Activated T-helper 1 cell treated with anti-CD3 and anti-CD28 coated beads, Interleukin-12 subunit alpha, Interleukin-12 subunit beta, Interleukin-2, Interleukin-4 antibody, amounts not matched to agents 30 ng/mL and 10 ng/mL and 1 ng/mL, durations not matched to agents 14 hours and 24 hours and 36 hours (primary cell): Measurements from ENCODE around the gene TMEM213. TPM values are rescaled to one million over a fixed set of nuclear protein-coding genes. Genes with fewer than 3 reads are reported as not detected.

Source experiments
- DNase-seq: peaks from one replicate; pipeline ENCODE4 v3.0.0; 2021; ENCODE audit warnings: low spot score
- H3K27ac Mint-ChIP-seq: one replicate; pipeline ENCODE4 v1.8.0; 2021; ENCODE audit warnings: mild to moderate bottlenecking, mixed read lengths
- H3K27me3 Mint-ChIP-seq: one replicate; pipeline ENCODE4 v1.8.0; 2022; ENCODE audit warnings: mild to moderate bottlenecking, moderate library complexity, mixed read lengths; ENCODE audit not compliant: insufficient read depth
- H3K36me3 Mint-ChIP-seq: one replicate; pipeline ENCODE4 v1.8.0; 2021; ENCODE audit warnings: low read depth, mixed read lengths
- H3K4me1 Mint-ChIP-seq: one replicate; pipeline ENCODE4 v1.8.0; 2021; ENCODE audit warnings: low read depth, mixed read lengths
- H3K4me3 Mint-ChIP-seq: one replicate; pipeline ENCODE4 v1.8.0; 2021; ENCODE audit warnings: mild to moderate bottlenecking, moderate library complexity, mixed read lengths
- H3K9me3 Mint-ChIP-seq: one replicate; pipeline ENCODE4 v1.8.0; 2021; ENCODE audit warnings: mixed read lengths
- intact Hi-C: fragments of 100-400 bp; cut with micrococcal nuclease; formaldehyde crosslinking; loops from one replicate; pipeline ENCODE4 v1.15.1; 2024
- total RNA-seq: library from RNA; stranded (reverse); gene quantifications from 2 replicates; pipeline ENCODE4 v1.2.3, GENCODE V29; 2022

The TMEM213 gene
- total RNA-seq, 1 donor from 2014 or later = 0.08 TPM

- no peak for DNase-seq
- H3K9me3 Mint-ChIP-seq = no peaks in the 10 kb centered on the region
- intact Hi-C loops = no loop called here
- peaks cover 4% of the 10 kb centered on the region for H3K27me3 Mint-ChIP-seq
- H3K4me3 Mint-ChIP-seq = no peak overlapping the region
- H3K4me1 Mint-ChIP-seq = peaks cover 24% of the 10 kb centered on the region
- no peaks in the 10 kb centered on the region for H3K36me3 Mint-ChIP-seq
- no peak overlapping the region for H3K27ac Mint-ChIP-seq
These were observed 75.6 kb downstream of the TMEM213 start for GRCh38 chr7:138873220-138873892.

- H3K36me3 Mint-ChIP-seq = no peaks in the 10 kb centered on the region
- H3K4me1 Mint-ChIP-seq = peaks cover 24% of the 10 kb centered on the region
- H3K27me3 Mint-ChIP-seq = no peaks in the 10 kb centered on the region
- peak; percentile 74 for DNase-seq
- H3K27ac Mint-ChIP-seq = peak overlapping the region; percentile 74
- no peak overlapping the region for H3K4me3 Mint-ChIP-seq
- H3K9me3 Mint-ChIP-seq = no peaks in the 10 kb centered on the region
- intact Hi-C loops = loop anchor here (1.0 to 5.0 kb wide), 6 partner anchors 11 to 873 kb away; partner anchors contain the start of genes CREB3L2 and TRIM24
These were observed 78.0 kb downstream of the TMEM213 start for GRCh38 chr7:138875794-138876193.

DNA sequence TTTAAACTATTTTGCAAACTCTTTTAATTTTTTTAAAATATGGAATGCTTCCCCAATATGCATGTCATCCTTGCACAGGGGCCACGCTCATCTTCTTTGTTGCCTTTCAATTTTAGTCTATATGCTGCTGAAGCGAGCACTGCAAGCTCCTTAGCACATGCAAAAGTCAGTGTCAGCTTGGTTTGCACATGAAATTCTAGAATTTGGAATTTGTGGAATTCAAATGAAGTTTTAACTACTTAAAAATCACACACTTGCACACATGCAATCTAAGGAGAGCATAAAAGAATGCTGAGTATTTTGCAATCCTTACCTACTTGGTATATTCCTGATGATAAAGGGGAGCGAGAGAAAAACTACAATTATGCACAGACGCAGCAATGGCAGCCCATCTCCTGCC is 78.5 kb downstream of the TMEM213 start:
- Mint-ChIP-seq H3K27ac (no peak overlapping the region), H3K4me3 (peak overlapping the region; percentile 30), H3K27me3 (no peaks in the 10 kb centered on the region), H3K36me3 (no peaks in the 10 kb centered on the region), H3K9me3 (no peaks in the 10 kb centered on the region), H3K4me1 (peaks cover 25% of the 10 kb centered on the region)
- intact Hi-C loops = loop anchor here (1.0 to 5.0 kb wide), 5 partner anchors 10 to 874 kb away; partner anchors contain the start of genes CREB3L2 and TRIM24
- DNase-seq = no peak

- peaks cover 4% of the 10 kb centered on the region for H3K36me3 Mint-ChIP-seq
- H3K4me1 Mint-ChIP-seq = peaks cover 39% of the 10 kb centered on the region
- no peak overlapping the region for H3K4me3 Mint-ChIP-seq
- no peaks in the 10 kb centered on the region for H3K9me3 Mint-ChIP-seq
- H3K27me3 Mint-ChIP-seq = no peaks in the 10 kb centered on the region
- no peak overlapping the region for H3K27ac Mint-ChIP-seq
- intact Hi-C loops = loop anchor here (5.0 kb wide), 1 partner anchor 876 kb away; the partner anchor contains the start of gene CREB3L2
- no peak for DNase-seq
These were observed 80.3 kb downstream of the TMEM213 start for GRCh38 chr7:138878051-138878450.

DNA sequence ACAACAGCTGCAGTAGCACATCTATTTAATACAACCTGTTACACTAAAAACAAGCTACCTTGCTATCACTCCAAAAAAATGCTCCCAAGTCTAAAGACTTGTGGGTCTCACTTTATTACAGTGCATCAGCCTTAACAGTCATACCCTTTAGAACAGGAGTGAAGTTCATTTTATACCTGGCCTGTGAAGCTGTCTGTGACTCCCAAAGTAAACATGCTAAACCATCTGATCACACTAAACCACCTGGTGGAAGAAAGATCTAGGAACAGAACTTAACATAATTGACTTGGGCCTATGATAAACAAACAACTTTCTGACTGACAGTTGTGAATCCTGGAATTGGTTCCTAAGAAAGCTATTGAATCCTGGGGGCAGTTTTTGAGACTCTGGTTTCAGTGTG is 81.1 kb downstream of the TMEM213 start:
- Mint-ChIP-seq H3K27ac (no peak overlapping the region), H3K36me3 (peaks cover 4% of the 10 kb centered on the region), H3K4me1 (peaks cover 39% of the 10 kb centered on the region), H3K27me3 (no peaks in the 10 kb centered on the region), H3K9me3 (no peaks in the 10 kb centered on the region), H3K4me3 (no peak overlapping the region)
- no peak for DNase-seq
- intact Hi-C loops = loop anchor here (5.0 kb wide), 1 partner anchor 877 kb away; the partner anchor contains the start of gene CREB3L2

DNA sequence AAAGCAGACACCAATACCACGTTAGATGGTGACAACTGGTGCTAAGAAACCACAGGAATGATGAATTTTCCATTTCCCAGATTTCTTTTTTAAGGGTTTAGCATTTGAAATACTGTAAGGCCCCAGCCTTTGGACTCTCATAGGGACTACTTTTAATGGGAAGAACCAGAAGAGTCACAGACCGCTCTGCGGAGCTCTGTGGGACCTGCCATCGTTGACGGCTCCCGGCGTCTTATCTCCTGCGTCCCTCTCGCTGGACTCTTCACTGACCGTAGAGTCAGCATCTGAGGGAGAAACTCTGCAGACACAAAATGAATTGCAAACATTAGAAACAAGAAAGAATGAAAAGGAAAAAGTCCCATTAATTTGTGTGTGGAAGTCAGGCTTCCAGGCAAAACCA is 81.6 kb downstream of the TMEM213 start:
- H3K36me3 Mint-ChIP-seq = peaks cover 4% of the 10 kb centered on the region
- no peak for DNase-seq
- peaks cover 36% of the 10 kb centered on the region for H3K4me1 Mint-ChIP-seq
- no peak overlapping the region for H3K27ac Mint-ChIP-seq
- H3K27me3 Mint-ChIP-seq = no peaks in the 10 kb centered on the region
- H3K4me3 Mint-ChIP-seq = no peak overlapping the region
- intact Hi-C loops = loop anchor here (5.0 kb wide), 1 partner anchor 877 kb away; the partner anchor contains the start of gene CREB3L2
- H3K9me3 Mint-ChIP-seq = no peaks in the 10 kb centered on the region

GRCh38 chr7:138880881-138881578 is 83.2 kb downstream of the TMEM213 start:
- no peaks in the 10 kb centered on the region for H3K27me3 Mint-ChIP-seq
- peaks cover 26% of the 10 kb centered on the region for H3K4me1 Mint-ChIP-seq
- H3K36me3 Mint-ChIP-seq = peaks cover 4% of the 10 kb centered on the region
- H3K9me3 Mint-ChIP-seq = no peaks in the 10 kb centered on the region
- DNase-seq = no peak
- no peak overlapping the region for H3K27ac Mint-ChIP-seq
- no peak overlapping the region for H3K4me3 Mint-ChIP-seq
- intact Hi-C loops = no loop called here

- no peaks in the 10 kb centered on the region for H3K9me3 Mint-ChIP-seq
- H3K36me3 Mint-ChIP-seq = peaks cover 4% of the 10 kb centered on the region
- intact Hi-C loops = no loop called here
- H3K4me3 Mint-ChIP-seq = no peak overlapping the region
- H3K27ac Mint-ChIP-seq = peak overlapping the region; percentile 0
- no peaks in the 10 kb centered on the region for H3K27me3 Mint-ChIP-seq
- H3K4me1 Mint-ChIP-seq = peaks cover 25% of the 10 kb centered on the region
- no peak for DNase-seq
These were observed 83.9 kb downstream of the TMEM213 start for GRCh38 chr7:138881579-138882188.

- Mint-ChIP-seq H3K27me3 (no peaks in the 10 kb centered on the region), H3K4me3 (no peak overlapping the region), H3K9me3 (no peaks in the 10 kb centered on the region), H3K27ac (peak overlapping the region; percentile 49), H3K4me1 (peaks cover 21% of the 10 kb centered on the region), H3K36me3 (peaks cover 4% of the 10 kb centered on the region)
- no peak for DNase-seq
- intact Hi-C loops = no loop called here
These were observed 84.5 kb downstream of the TMEM213 start for GRCh38 chr7:138882249-138882648.

GRCh38 chr7:138885383-138886147 is 87.8 kb downstream of the TMEM213 start:
- intact Hi-C loops = loop anchor here (1.0 to 2.0 kb wide), 6 partner anchors 9 to 345 kb away; partner anchors contain the start of gene UBN2
- peaks cover 4% of the 10 kb centered on the region for H3K36me3 Mint-ChIP-seq
- H3K27ac Mint-ChIP-seq = no peak overlapping the region
- peaks cover 30% of the 10 kb centered on the region for H3K4me1 Mint-ChIP-seq
- no peaks in the 10 kb centered on the region for H3K9me3 Mint-ChIP-seq
- H3K4me3 Mint-ChIP-seq = no peak overlapping the region
- H3K27me3 Mint-ChIP-seq = peaks cover 7% of the 10 kb centered on the region
- no peak for DNase-seq

DNA sequence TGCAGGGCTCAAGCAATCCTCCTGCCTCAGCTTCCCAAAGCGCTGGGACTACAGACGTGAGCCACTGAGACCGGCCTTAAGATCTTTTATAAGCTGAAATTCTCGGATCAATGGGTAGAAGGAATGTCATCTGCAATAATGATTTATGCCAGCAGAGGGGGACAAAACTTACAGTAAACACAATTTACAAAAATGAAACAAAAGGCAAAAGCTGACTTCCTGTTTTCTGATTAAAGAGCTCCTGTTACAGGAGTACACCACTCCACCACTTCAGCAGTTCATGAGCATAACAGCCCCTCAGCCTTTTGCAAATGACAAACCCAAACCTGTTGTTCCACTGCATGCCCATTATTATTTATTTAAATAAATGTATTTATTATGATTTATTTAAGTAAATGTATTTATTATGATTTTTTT is 88.7 kb downstream of the TMEM213 start:
- Mint-ChIP-seq H3K27ac (no peak overlapping the region), H3K9me3 (no peaks in the 10 kb centered on the region), H3K4me3 (no peak overlapping the region), H3K27me3 (peaks cover 7% of the 10 kb centered on the region), H3K36me3 (peaks cover 4% of the 10 kb centered on the region), H3K4me1 (peaks cover 28% of the 10 kb centered on the region)
- intact Hi-C loops = loop anchor here (1.0 to 2.0 kb wide), 6 partner anchors 10 to 344 kb away; partner anchors contain the start of gene UBN2
- DNase-seq = peak; percentile 47

GRCh38 chr7:138887085-138887710 is 89.4 kb downstream of the TMEM213 start:
- H3K4me3 Mint-ChIP-seq = no peak overlapping the region
- intact Hi-C loops = loop anchor here (2.0 kb wide), 1 partner anchor 344 kb away; the partner anchor contains the start of gene UBN2
- no peaks in the 10 kb centered on the region for H3K9me3 Mint-ChIP-seq
- H3K4me1 Mint-ChIP-seq = peaks cover 21% of the 10 kb centered on the region
- H3K36me3 Mint-ChIP-seq = peaks cover 2% of the 10 kb centered on the region
- DNase-seq = no peak
- no peak overlapping the region for H3K27ac Mint-ChIP-seq
- peaks cover 9% of the 10 kb centered on the region for H3K27me3 Mint-ChIP-seq
